HepG2 (cell line): Measurements from ENCODE around the gene TMC4. TPM values are rescaled to one million over a fixed set of nuclear protein-coding genes. Genes with fewer than 3 reads are reported as not detected.

Source experiments
- ATF7 ChIP-seq, 2 experiments: fragments of 450-650 bp in 1 of 2; sonication (generic) in 1 of 2; formaldehyde crosslinking in 1 of 2; IDR thresholded peaks; 2 replicates each; pipeline versions ENCODE4 v1.4.0 to v1.6.1; 2016 to 2020; ENCODE audit warnings: antibody characterized with exemption in 1 of 2, mild to moderate bottlenecking in 1 of 2, missing genetic modification reagents in 1 of 2
- ELF1 ChIP-seq: sonication (generic); formaldehyde crosslinking; IDR thresholded peaks from 2 replicates; pipeline ENCODE4 v1.4.0; 2020; ENCODE audit warnings: missing genetic modification reagents
- KAT2B ChIP-seq: fragments of 150-350 bp; IDR thresholded peaks from 2 replicates; pipeline ENCODE4 v1.6.1; 2014; ENCODE audit warnings: low read depth, low read length, borderline replicate concordance
- KMT2A ChIP-seq: sonication (generic); formaldehyde crosslinking; IDR thresholded peaks from 2 replicates; pipeline ENCODE4 v1.4.0; 2020; ENCODE audit warnings: missing genetic modification reagents
- MTF2 ChIP-seq: sonication (generic); formaldehyde crosslinking; IDR thresholded peaks from 2 replicates; pipeline ENCODE4 v1.5.0; 2020; ENCODE audit warnings: missing genetic modification reagents, borderline replicate concordance
- MXD4 ChIP-seq: IDR thresholded peaks from 2 replicates; pipeline ENCODE4 v1.6.1; 2016; ENCODE audit warnings: mild to moderate bottlenecking, missing biosample characterization, missing genetic modification reagents
- PCBP1 ChIP-seq: fragments of 200-400 bp; formaldehyde crosslinking; IDR thresholded peaks from 2 replicates; pipeline ENCODE4 v1.6.1; 2017; ENCODE audit warnings: mild to moderate bottlenecking, low read depth, low read length, borderline replicate concordance
- TBX2 ChIP-seq: sonication (generic); formaldehyde crosslinking; IDR thresholded peaks from 2 replicates; pipeline ENCODE4 v1.5.0; 2020; ENCODE audit warnings: missing genetic modification reagents, mild to moderate bottlenecking, borderline replicate concordance
- ZBTB3 ChIP-seq: sonication (generic); formaldehyde crosslinking; IDR thresholded peaks from 2 replicates; pipeline ENCODE4 v1.4.0; 2020; ENCODE audit warnings: low read depth, mild to moderate bottlenecking, moderate library complexity, missing genetic modification reagents, borderline replicate concordance
- ZNF772 ChIP-seq: sonication (generic); formaldehyde crosslinking; IDR thresholded peaks from 2 replicates; pipeline ENCODE4 v1.5.0; 2020; ENCODE audit warnings: mild to moderate bottlenecking, missing genetic modification reagents
- ZSCAN9 ChIP-seq: IDR thresholded peaks from 2 replicates; pipeline ENCODE4 v1.6.1; 2016; ENCODE audit warnings: borderline replicate concordance
- polyA plus RNA-seq, 8 experiments: library from polyadenylated mRNA; depleted of rRNA in 3 of 8; stranded (reverse) in 7 of 8; unstranded in 1 of 8; fragments of >200 nt; fragmentation: Illumina TruSeq in 4 of 8; extraction: Trizol in 4 of 8; gene quantifications; 2 replicates each; pipeline versions ENCODE4 v1.2.1 to v1.2.3, GENCODE V29; 2011 to 2016; ENCODE audit warnings: low read depth in 4 of 8, missing spikeins in 1 of 8, mixed read lengths in 1 of 8; ENCODE audit not compliant: insufficient read depth in 1 of 8
- total RNA-seq, 5 experiments: library from RNA; depleted of rRNA; stranded (reverse); fragments of >200 nt; fragmentation: Illumina TruSeq; extraction: Trizol; gene quantifications; 2 replicates each; pipeline ENCODE4 v1.2.3, GENCODE V29; 2016; ENCODE audit warnings: low read depth in 1 of 5
- TF ChIP-seq, protein P1 (sequence below): sonication (generic); formaldehyde crosslinking; IDR thresholded peaks from 2 replicates; pipeline ENCODE4 v1.8.0; 2022; ENCODE audit warnings: missing genetic modification reagents, mild to moderate bottlenecking, moderate library complexity, borderline replicate concordance
- TF ChIP-seq, protein P2 (sequence below): sonication (generic); formaldehyde crosslinking; IDR thresholded peaks from 2 replicates; pipeline ENCODE4 v1.5.1; 2020; ENCODE audit warnings: mild to moderate bottlenecking, missing genetic modification reagents, borderline replicate concordance
- TF ChIP-seq, protein P3 (sequence below): sonication (generic); formaldehyde crosslinking; IDR thresholded peaks from 2 replicates; pipeline ENCODE4 v1.8.0; 2022; ENCODE audit warnings: low read depth, missing genetic modification reagents
- TF ChIP-seq, protein P4 (sequence below): sonication (generic); formaldehyde crosslinking; IDR thresholded peaks from 2 replicates; pipeline ENCODE4 v1.5.1; 2020; ENCODE audit warnings: mild to moderate bottlenecking, moderate library complexity, missing genetic modification reagents
- TF ChIP-seq, protein P5 (sequence below): sonication (generic); formaldehyde crosslinking; IDR thresholded peaks from 2 replicates; pipeline ENCODE4 v1.8.0; 2022; ENCODE audit warnings: missing genetic modification reagents, mild to moderate bottlenecking, inconsistent platforms, borderline replicate concordance

The TMC4 gene
- total and polyA plus RNA-seq, 2 of the 13 experiments (the other 11 are each of a cell fraction or from before 2014, with no cell fraction given): 0.13 to 0.24 TPM

DNA sequence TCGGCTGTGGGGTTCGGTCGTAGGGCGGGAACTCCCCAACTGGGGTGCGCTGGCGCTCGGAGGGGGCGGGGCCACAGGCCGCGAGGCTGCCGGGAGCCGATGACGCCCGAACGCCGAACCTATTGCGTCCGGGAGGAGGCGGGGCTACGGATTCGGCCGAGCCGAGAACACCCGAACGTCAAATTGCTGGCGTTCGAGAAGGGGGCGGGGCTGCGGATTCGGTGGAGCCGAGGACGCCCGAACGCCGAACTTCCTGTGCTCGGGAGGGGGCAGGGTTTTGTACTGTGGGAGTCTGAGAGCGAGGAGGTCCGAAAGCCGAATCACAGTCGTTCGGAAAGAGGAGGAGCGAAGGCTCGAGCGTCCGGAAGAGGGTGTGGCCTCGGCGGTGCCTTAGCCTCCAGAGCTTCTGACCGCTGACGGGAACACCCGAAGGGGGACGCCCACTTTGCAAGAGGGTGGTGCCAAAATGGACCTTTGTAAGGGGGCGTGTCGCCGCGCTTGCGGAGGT is 17.6 kb upstream of the TMC4 start (continued):
- TF ChIP-seq, protein P1, sequence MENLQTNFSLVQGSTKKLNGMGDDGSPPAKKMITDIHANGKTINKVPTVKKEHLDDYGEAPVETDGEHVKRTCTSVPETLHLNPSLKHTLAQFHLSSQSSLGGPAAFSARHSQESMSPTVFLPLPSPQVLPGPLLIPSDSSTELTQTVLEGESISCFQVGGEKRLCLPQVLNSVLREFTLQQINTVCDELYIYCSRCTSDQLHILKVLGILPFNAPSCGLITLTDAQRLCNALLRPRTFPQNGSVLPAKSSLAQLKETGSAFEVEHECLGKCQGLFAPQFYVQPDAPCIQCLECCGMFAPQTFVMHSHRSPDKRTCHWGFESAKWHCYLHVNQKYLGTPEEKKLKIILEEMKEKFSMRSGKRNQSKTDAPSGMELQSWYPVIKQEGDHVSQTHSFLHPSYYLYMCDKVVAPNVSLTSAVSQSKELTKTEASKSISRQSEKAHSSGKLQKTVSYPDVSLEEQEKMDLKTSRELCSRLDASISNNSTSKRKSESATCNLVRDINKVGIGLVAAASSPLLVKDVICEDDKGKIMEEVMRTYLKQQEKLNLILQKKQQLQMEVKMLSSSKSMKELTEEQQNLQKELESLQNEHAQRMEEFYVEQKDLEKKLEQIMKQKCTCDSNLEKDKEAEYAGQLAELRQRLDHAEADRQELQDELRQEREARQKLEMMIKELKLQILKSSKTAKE (CRISPR knock-in tag): no peak
- TF ChIP-seq, protein P2, sequence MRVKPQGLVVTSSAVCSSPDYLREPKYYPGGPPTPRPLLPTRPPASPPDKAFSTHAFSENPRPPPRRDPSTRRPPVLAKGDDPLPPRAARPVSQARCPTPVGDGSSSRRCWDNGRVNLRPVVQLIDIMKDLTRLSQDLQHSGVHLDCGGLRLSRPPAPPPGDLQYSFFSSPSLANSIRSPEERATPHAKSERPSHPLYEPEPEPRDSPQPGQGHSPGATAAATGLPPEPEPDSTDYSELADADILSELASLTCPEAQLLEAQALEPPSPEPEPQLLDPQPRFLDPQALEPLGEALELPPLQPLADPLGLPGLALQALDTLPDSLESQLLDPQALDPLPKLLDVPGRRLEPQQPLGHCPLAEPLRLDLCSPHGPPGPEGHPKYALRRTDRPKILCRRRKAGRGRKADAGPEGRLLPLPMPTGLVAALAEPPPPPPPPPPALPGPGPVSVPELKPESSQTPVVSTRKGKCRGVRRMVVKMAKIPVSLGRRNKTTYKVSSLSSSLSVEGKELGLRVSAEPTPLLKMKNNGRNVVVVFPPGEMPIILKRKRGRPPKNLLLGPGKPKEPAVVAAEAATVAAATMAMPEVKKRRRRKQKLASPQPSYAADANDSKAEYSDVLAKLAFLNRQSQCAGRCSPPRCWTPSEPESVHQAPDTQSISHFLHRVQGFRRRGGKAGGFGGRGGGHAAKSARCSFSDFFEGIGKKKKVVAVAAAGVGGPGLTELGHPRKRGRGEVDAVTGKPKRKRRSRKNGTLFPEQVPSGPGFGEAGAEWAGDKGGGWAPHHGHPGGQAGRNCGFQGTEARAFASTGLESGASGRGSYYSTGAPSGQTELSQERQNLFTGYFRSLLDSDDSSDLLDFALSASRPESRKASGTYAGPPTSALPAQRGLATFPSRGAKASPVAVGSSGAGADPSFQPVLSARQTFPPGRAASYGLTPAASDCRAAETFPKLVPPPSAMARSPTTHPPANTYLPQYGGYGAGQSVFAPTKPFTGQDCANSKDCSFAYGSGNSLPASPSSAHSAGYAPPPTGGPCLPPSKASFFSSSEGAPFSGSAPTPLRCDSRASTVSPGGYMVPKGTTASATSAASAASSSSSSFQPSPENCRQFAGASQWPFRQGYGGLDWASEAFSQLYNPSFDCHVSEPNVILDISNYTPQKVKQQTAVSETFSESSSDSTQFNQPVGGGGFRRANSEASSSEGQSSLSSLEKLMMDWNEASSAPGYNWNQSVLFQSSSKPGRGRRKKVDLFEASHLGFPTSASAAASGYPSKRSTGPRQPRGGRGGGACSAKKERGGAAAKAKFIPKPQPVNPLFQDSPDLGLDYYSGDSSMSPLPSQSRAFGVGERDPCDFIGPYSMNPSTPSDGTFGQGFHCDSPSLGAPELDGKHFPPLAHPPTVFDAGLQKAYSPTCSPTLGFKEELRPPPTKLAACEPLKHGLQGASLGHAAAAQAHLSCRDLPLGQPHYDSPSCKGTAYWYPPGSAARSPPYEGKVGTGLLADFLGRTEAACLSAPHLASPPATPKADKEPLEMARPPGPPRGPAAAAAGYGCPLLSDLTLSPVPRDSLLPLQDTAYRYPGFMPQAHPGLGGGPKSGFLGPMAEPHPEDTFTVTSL (CRISPR knock-in tag): no peak; the same call in 1 of the 2 replicates
- TF ChIP-seq, protein P3, sequence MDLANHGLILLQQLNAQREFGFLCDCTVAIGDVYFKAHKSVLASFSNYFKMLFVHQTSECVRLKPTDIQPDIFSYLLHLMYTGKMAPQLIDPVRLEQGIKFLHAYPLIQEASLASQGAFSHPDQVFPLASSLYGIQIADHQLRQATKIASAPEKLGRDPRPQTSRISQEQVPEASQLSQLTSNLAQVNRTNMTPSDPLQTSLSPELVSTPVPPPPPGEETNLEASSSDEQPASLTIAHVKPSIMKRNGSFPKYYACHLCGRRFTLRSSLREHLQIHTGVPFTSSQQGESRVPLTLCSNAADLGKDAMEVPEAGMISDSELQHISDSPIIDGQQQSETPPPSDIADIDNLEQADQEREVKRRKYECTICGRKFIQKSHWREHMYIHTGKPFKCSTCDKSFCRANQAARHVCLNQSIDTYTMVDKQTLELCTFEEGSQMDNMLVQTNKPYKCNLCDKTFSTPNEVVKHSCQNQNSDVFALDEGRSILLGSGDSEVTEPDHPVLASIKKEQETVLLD (CRISPR knock-in tag): peak; percentile 76; the same call in 1 of the 2 replicates
- no peak for TF ChIP-seq KMT2A
- no peak for TF ChIP-seq ZBTB3 (CRISPR knock-in tag)
- TF ChIP-seq KAT2B: no peak
- 0 out of 2 replicates have a peak, but pooled peaks have one; percentile 54 for TF ChIP-seq PCBP1
- 0 out of 2 replicates have a peak, but pooled peaks have one; percentile 9 for TF ChIP-seq MXD4 (CRISPR knock-in tag)
- TF ChIP-seq, protein P4, sequence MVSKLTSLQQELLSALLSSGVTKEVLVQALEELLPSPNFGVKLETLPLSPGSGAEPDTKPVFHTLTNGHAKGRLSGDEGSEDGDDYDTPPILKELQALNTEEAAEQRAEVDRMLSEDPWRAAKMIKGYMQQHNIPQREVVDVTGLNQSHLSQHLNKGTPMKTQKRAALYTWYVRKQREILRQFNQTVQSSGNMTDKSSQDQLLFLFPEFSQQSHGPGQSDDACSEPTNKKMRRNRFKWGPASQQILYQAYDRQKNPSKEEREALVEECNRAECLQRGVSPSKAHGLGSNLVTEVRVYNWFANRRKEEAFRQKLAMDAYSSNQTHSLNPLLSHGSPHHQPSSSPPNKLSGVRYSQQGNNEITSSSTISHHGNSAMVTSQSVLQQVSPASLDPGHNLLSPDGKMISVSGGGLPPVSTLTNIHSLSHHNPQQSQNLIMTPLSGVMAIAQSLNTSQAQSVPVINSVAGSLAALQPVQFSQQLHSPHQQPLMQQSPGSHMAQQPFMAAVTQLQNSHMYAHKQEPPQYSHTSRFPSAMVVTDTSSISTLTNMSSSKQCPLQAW (CRISPR knock-in tag): peak; percentile 63
- TF ChIP-seq ZSCAN9: no peak
- TF ChIP-seq, protein P5, sequence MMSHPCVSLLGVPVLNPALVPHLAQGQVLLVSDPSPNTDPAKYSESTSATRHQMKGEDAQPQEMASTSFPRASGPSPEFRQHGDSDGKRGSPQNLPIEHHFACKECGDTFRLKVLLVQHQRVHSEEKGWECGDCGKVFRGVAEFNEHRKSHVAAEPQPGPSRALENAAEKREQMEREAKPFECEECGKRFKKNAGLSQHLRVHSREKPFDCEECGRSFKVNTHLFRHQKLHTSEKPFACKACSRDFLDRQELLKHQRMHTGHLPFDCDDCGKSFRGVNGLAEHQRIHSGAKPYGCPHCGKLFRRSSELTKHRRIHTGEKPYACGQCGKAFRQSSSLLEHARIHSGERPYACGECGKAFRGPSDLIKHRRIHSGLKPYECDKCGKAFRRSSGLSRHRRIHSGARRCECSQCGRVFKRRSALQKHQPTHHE (CRISPR knock-in tag): 0 out of 2 replicates have a peak, but pooled peaks have one; percentile 9
- peak; percentile 74 for TF ChIP-seq ELF1 (CRISPR knock-in tag)
- 0 out of 2 replicates have a peak, but pooled peaks have one; percentile 11 for TF ChIP-seq ZNF772 (CRISPR knock-in tag)
- TF ChIP-seq ATF7 (IDR thresholded peaks at IDR 0.05): no peak
- no peak for TF ChIP-seq ATF7 (CRISPR knock-in tag; IDR thresholded peaks at IDR 0.05)
- TF ChIP-seq TBX2 (CRISPR knock-in tag): peak; percentile 57; the same call in 1 of the 2 replicates
- no peak for TF ChIP-seq MTF2
